CD4-positive, alpha-beta T cell treated with Interferon alpha-2 for 1 hour (primary cell): ENCODE data around the gene PITPNM2.

Experiments
- DNase-seq, 2 donors: peaks; one replicate each; pipeline ENCODE4 v3.0.0-alpha.2; 2020 to 2022

PITPNM2 gene

DNA sequence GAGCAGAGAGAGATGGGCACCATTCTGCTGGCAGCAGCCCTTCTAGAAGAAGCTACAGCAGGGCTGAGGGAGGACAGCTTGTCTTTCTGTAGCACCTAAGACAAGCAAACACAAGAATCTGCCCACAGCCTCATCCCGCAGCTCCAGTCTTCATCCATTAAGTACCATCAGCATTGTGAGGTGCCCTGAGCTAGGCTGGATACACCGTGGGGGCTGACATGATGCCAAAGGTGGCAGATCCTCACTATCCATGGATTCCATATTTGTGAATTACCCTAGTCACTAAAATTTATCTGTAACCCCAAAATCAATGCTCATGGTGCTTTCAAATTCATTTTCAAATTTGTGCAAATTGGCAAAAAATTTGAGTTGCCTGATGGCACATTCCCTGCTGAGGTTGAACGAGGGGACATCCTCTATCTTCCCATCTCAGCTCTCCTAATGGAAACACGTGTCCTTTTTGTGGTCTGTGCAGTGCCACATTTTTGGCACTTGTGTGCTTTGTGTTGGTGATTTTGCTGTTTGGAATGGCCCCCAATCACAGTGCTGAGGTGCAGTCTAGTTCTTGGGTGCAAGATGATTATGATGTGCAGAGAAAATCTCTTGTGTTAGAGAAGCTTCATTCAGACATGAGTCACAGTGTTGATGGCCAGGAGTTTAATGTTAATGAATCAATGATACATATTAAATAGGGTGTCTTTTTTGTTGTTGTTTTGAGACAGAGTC is 7.0 kb downstream of the PITPNM2 start:
- no peak for DNase-seq

DNA sequence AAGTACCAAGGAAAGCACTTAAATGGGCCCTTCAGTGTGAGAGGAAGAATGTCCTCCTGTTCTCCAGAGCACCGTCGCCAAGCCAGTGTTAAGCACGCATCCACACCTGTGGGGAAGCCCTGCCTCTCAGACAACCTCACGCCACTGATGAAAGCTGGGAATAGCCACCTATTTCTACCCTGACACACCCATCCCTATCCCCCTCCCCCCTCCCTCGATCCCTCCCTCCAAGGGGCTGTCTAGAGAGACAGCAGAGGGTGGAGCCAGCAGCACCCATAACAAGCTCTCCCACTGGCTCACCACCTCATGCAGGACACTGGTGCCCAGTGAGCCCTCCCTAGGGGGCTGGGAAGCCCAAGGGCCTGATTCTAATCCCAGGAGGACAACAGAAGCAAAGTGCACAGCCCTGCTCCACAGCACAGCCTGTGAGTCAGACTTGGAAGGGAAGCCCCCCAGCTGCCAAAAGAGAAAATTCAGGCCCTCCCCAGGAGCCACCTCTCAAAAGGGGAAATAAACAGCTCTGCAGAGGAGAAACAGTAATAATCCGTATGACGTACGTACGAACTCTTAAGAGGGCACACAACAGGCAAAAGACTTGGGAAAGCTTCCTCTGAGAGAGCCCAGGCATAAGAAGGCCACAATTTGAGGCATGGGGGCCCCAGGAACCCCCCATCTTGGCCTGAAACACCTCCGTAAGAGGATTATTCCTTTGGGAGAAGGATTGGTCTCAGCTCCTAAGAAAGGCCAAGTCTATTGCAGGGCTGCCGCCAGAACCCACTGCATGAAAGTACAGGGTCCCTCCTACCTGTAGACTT is 7.8 kb downstream of the PITPNM2 start:
- DNase-seq: peak in 1 of 2 donors; percentile 23

- no peak for DNase-seq
Observed at GRCh38 chr12:123142518-123142840, 8.4 kb downstream of the PITPNM2 start.

- DNase-seq: no peak
Observed at GRCh38 chr12:123141615-123142517, 9.0 kb downstream of the PITPNM2 start.

DNA sequence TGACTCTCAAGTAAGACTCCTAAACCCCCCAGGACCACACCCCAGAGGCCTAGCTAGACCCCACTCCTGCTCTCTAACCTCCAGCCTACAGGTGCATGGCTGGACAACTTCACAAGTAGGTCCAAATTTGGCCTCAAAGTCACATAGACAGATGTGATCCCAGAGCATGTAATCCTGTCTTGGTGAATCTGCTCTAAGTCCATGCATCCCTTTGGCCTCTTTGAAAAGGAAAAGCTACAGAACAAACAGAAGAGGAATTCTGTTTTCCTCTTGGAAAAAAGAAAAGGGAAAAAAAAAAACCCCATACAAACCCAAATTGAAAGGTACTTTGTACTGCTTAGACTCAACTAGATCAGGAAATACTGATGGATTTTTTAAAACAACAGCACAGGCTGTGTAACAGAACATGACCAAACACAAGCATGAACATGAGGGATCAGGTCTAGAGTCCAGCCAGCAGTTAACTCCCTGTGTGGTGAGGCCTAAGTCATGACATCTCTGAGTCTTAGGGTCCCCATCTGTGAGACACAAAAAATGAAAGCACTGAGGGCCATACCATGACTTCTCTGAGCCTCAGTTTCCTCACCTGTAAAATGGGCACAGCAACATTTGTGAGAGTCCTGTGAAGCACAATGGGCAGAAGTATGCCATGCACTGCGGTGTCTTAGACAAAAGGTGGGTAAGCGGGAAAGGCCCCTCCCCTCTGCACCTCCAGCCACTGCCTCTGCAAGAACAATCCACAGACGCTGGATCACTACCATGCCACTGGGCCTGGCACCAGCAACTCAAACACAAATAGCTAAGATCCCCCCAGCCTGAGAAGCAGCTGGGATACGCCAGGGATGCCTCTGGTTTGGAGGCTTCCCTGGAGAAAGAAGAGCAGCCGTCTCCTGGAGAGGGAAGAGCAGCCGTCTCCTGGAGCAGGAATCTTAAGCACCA is 9.9 kb downstream of the PITPNM2 start:
- no peak for DNase-seq

- no peak for DNase-seq
Observed at GRCh38 chr12:123139926-123140675, 10.8 kb downstream of the PITPNM2 start.

- DNase-seq: no peak
Observed at GRCh38 chr12:123135688-123136087, 15.2 kb downstream of the PITPNM2 start.

DNA sequence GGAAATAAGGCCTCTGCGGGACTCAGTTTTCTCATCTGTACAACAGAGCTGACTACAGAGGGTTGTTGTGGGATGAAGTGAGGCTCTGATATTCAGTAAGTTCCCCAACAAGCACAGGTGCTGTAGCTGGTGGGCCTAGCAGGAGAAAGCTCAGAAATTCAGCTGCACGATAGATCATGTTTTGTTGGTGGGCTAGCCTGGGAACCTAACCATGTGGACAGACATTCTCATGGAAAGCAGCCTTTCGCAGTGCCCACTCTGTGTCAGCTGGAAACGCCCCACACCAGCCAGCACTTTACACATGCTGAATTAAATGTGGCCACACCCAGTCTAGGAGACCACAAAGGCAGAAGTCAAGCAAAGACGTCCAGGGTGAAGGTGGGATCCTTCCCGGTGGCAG is 16.1 kb downstream of the PITPNM2 start:
- DNase-seq: no peak

GRCh38 chr12:123134271-123134671 is 16.6 kb downstream of the PITPNM2 start:
- no peak for DNase-seq

GRCh38 chr12:123133701-123134100 is 17.2 kb downstream of the PITPNM2 start:
- no peak for DNase-seq

DNA sequence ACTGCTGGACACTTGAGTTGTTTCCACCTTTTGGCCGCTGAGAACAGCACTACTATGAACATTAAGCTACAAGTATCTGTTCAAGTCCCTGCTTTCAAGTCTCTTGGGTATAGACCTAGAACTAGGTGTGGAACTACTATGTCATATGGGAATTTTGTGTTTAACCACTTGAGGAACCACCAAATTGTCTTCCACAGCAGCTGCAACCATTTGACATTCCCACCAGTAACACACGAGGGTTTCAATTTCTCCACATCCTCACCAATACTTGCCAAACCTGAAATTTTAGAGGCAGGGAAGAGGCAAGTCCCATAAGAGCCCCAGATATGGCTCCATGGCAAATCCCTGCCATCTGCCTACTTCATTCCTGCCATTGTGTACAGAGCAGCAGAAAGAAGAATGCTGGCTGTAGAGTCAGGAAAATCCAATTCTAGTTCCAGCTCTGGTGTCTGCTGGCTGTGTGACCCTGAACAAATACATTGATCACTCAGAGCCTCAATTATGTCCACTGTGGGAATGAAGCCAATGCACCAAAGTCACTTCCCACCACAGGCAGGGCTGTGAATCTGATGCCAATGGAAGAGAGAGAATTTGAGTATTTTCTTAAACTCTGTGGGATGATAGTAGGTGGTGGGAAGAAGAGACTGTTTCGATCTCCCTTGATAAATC is 17.8 kb downstream of the PITPNM2 start:
- no peak for DNase-seq

DNA sequence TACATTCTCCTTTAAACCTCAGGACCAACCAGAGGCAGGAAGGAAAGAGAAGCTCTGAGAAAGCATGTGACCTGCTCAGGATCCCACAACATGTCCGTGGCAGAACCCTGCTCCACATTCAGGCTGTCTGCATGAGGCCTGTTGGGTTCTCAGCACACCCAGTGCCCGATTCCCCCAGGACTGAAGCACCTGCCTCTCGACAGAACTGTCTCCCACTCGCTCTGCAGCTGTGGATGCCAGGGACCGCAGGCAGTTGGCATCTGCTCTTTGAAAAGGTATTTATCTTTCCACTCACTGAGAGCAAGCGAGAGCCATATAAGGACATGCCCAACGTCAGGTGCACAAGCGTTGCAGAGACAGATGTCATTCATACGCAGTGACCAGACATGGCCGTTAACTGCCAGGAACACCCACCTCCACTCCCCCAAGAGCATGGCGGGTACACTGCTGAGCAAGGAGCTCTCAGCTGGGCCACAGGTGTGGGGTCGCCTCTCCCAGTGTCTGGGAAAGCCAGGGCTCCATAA is 18.9 kb downstream of the PITPNM2 start:
- peak; percentile 61 to 65 for DNase-seq

GRCh38 chr12:123131291-123131832 is 19.5 kb downstream of the PITPNM2 start:
- no peak for DNase-seq

DNA sequence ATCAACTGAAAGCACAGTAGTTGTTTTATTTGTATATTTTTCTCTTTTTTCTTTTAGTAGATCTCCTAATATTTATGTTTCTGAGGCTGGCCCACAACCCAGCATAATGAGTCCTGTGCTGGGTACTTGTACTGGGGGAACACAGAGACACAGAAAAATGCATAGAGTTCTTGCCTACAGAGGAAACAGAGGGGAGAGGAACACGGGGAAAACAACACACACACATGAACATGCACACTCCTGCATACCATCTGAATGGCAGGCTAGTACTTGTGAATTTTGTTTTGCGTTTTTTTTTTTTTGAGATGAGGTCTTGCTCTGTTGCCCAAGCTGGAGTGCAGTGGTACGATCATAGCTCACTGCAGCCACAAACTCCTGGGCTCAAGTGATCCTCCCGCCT is 21.3 kb downstream of the PITPNM2 start:
- no peak for DNase-seq

- DNase-seq: no peak
Observed at GRCh38 chr12:123127182-123127495, 23.8 kb downstream of the PITPNM2 start.

- DNase-seq: no peak
Observed at GRCh38 chr12:123126294-123127181, 24.4 kb downstream of the PITPNM2 start.

DNA sequence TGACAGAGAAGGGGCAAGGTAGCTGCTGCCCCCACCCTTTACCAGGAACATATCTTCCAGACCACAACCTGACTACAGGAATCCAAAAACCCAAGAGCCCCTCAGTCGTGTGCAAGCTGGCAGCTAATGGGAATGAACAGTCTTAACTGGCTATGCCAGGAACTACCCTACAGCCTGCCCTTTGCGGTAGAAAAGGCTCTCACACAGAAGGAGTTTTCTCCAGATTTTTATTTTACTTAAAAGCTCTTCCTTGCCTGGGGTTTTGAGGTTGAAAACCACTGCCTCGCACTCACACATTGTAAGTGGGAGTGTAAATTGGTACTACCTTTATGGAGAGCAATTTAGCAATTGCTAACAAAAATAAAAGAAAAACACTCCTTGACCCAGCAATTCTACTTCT is 28.3 kb downstream of the PITPNM2 start:
- no peak for DNase-seq

DNA sequence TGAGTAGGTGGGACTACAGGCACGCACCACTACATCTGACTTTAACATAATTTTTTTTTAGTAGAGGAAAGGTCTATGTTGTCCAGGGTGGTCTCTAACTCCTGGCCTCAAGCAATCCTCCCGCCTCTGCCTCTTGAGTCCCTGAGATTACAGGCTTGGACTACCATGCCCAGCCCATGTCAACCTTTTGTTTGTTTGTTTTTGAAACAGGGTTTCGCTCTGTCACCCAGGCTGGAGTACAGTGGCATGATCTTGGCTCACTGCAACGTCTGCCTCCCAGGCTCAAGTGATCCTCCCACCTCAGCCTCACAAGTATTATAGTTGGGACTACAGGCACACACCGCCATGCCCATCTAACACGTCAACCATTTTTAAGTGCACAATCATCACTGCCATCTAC is 29.2 kb downstream of the PITPNM2 start:
- DNase-seq: no peak

GRCh38 chr12:123120452-123121166 is 30.3 kb downstream of the PITPNM2 start:
- peak; percentile 13 to 20 for DNase-seq
